ENCODE results near the gene NCAPD2. TPM values are rescaled to one million over a fixed set of nuclear protein-coding genes. Genes with fewer than 3 reads are reported as not detected.

NCAPD2 gene
- total RNA-seq, 4 donors from 2014 or later = 26.1 to 86.6 (median 32.7) TPM

- no peak overlapping the region for H3K27ac ChIP-seq
- H3K9me3 ChIP-seq = no peaks in the 10 kb centered on the region
- no peak overlapping the region for H3K4me3 ChIP-seq
- TF ChIP-seq, protein P1, sequence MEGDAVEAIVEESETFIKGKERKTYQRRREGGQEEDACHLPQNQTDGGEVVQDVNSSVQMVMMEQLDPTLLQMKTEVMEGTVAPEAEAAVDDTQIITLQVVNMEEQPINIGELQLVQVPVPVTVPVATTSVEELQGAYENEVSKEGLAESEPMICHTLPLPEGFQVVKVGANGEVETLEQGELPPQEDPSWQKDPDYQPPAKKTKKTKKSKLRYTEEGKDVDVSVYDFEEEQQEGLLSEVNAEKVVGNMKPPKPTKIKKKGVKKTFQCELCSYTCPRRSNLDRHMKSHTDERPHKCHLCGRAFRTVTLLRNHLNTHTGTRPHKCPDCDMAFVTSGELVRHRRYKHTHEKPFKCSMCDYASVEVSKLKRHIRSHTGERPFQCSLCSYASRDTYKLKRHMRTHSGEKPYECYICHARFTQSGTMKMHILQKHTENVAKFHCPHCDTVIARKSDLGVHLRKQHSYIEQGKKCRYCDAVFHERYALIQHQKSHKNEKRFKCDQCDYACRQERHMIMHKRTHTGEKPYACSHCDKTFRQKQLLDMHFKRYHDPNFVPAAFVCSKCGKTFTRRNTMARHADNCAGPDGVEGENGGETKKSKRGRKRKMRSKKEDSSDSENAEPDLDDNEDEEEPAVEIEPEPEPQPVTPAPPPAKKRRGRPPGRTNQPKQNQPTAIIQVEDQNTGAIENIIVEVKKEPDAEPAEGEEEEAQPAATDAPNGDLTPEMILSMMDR (IDR thresholded peaks at IDR 0.05) = peak; percentile 8 to 78 (median 58)
- TF ChIP-seq POLR2A (IDR thresholded peaks at IDR 0.05) = no peak
- H3K36me3 ChIP-seq = peaks cover 0 to 66% (median 0%) of the 10 kb centered on the region in 3 donors
- H3K4me1 ChIP-seq = peaks cover 0 to 9% (median 6%) of the 10 kb centered on the region in 4 donors
- DNase-seq = peak; percentile 62 to 84 (median 73)
- H3K27me3 ChIP-seq = no peaks in the 10 kb centered on the region
Measured at GRCh38 chr12:6563448-6564050, 69.6 kb downstream of the NCAPD2 start.

DNA sequence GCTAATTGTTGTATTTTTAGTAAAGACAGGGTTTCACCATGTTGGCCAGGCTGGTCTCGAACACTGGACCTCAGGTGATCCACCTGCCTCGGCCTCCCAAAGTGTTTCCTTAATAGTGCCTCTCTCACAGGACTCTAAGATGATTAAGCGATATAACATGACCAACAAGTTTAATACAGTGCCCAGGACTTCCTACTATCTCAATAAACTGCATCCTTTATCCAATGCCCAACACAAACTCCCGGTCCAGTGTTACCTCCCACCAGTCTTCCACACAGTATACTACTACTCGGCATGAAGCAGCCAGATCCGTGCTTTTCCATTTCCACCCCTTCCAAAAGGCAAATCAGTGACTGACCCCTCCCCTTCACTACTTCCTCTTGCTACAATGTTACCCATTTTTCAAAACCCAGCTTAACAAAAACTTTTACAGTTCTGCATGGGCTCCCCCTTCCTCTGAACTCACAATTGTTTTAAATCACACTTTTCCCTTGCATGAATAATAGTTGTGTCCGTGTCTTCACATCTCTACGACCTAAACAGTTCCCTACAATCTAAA is 73.3 kb downstream of the NCAPD2 start:
- TF ChIP-seq POLR2A (IDR thresholded peaks at IDR 0.05) = no peak
- TF ChIP-seq, protein P1 (IDR thresholded peaks at IDR 0.05) = no peak
- H3K27ac ChIP-seq = peak overlapping the region in 2 of 4 donors; percentile 85
- no peaks in the 10 kb centered on the region for H3K27me3 ChIP-seq
- no peaks in the 10 kb centered on the region for H3K9me3 ChIP-seq
- no peak for DNase-seq
- peaks cover 0 to 52% (median 0%) of the 10 kb centered on the region in 3 donors for H3K36me3 ChIP-seq
- H3K4me3 ChIP-seq = peak overlapping the region; percentile 63 to 72 (median 66)
- H3K4me1 ChIP-seq = peaks cover 0 to 18% (median 6%) of the 10 kb centered on the region in 4 donors

- no peaks in the 10 kb centered on the region for H3K9me3 ChIP-seq
- TF ChIP-seq, protein P1 (IDR thresholded peaks at IDR 0.05) = no peak
- no peak for TF ChIP-seq POLR2A (IDR thresholded peaks at IDR 0.05)
- H3K27me3 ChIP-seq = no peaks in the 10 kb centered on the region
- no peak for DNase-seq
- H3K36me3 ChIP-seq = peaks cover 0 to 60% (median 0%) of the 10 kb centered on the region in 3 donors
- peaks cover 0 to 18% (median 6%) of the 10 kb centered on the region in 4 donors for H3K4me1 ChIP-seq
- peak overlapping the region in 1 of 4 donors; percentile 16 for H3K27ac ChIP-seq
- H3K4me3 ChIP-seq = no peak overlapping the region
Measured at GRCh38 chr12:6569312-6569711, 75.4 kb downstream of the NCAPD2 start.

DNA sequence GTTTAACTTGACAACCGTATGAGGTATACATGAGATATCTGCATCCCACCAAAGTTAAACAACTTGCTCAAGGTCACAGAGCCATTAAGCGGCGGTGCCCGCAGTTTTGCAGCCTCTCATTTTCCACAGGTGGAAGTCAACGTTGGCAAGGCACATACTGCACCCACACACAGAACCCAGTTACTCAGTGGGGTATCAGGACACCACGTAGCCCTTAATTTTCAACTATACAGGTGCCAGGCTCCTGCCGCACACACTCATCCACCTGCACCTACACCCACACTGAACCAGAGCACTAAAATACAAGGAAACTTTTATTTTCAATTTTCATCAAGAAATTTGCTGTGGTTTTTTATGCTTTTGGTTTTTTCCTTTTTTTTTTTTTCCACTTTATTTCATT is 75.9 kb downstream of the NCAPD2 start:
- Histone ChIP-seq H3K4me3 (no peak overlapping the region), H3K27ac (peak overlapping the region in 1 of 4 donors; percentile 16), H3K4me1 (peaks cover 0 to 18% (median 6%) of the 10 kb centered on the region in 4 donors), H3K9me3 (no peaks in the 10 kb centered on the region), H3K36me3 (peaks cover 0 to 60% (median 0%) of the 10 kb centered on the region in 3 donors), H3K27me3 (no peaks in the 10 kb centered on the region)
- TF ChIP-seq, protein P1 (IDR thresholded peaks at IDR 0.05) = no peak
- no peak for TF ChIP-seq POLR2A (IDR thresholded peaks at IDR 0.05)
- no peak for DNase-seq

DNA sequence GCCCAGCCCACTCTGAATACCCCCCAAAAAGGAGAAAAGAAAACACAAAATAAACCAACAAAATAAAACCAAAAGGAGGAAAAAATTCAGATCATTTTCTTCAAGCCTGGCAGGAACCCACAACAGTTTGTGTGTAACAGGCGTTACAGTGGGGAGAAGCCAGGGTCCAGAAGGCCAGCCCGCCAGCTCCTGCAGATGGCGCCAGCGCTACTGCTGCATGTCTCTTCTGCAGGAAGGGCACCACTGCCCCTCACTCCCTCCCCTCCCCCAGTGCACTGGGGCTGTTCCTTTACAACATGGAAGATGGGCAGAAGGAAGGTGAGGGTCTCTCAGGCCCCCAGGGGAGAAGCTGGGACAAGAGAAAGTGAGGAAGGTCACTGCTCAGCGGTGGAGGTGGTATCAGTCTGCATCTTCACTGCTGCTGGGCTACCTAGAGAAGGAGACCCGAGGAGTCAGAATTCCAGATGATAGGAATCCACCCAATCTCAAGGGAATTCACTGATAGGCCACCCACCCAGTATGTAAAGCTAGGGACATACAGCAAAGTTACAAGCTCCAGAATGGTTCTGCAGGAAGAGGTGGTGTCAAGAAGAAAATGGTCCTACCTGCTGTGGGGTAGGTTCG is 76.5 kb downstream of the NCAPD2 start:
- peaks cover 0 to 65% (median 0%) of the 10 kb centered on the region in 3 donors for H3K36me3 ChIP-seq
- TF ChIP-seq, protein P1 (IDR thresholded peaks at IDR 0.05) = peak in 4 of 6 experiments; percentile 30 to 40 (median 36)
- TF ChIP-seq POLR2A (IDR thresholded peaks at IDR 0.05) = no peak
- peaks cover 0 to 18% (median 6%) of the 10 kb centered on the region in 4 donors for H3K4me1 ChIP-seq
- no peak overlapping the region for H3K4me3 ChIP-seq
- peak; percentile 57 to 76 (median 74) for DNase-seq
- H3K27me3 ChIP-seq = no peaks in the 10 kb centered on the region
- H3K9me3 ChIP-seq = no peaks in the 10 kb centered on the region
- no peak overlapping the region for H3K27ac ChIP-seq
